PC-3 (cell line): ENCODE results near the gene GOLGA8T.
"Not testable (repeated sequence)": the region's sequence is repeated elsewhere in the genome, so short reads cannot be mapped to it uniquely, and the experiment has no call there.

ENCODE experiments used
- CTCF ChIP-seq: fragments of 300-600 bp; sonication (generic); conservative IDR thresholded peaks from 2 replicates; pipeline ENCODE4 v1.5.1; 2017; ENCODE audit warnings: antibody characterized with exemption, low read depth, mild to moderate bottlenecking, low read length
- EZH2 ChIP-seq: fragments of 300-600 bp; sonication (generic); IDR thresholded peaks from one replicate; pipeline ENCODE4 v1.6.1; 2017; ENCODE audit warnings: antibody characterized with exemption, mild to moderate bottlenecking, low read length; ENCODE audit not compliant: unreplicated experiment
- EZH2phosphoT487 ChIP-seq: fragments of 300-600 bp; sonication (generic); IDR thresholded peaks from 2 replicates; pipeline ENCODE4 v1.6.1; 2018; ENCODE audit warnings: mild to moderate bottlenecking, antibody characterized with exemption, low read length, borderline replicate concordance

GRCh38 chr15:30171452-30171851 lies 36.6 kb downstream of the GOLGA8T start:
- TF ChIP-seq CTCF, EZH2, EZH2phosphoT487: not testable (repeated sequence)
